GM12864 (cell line): ENCODE results near the gene SHTN1.

Experiments
- DNase-seq: peaks from one replicate; pipeline ENCODE4 v3.0.0-alpha.2; 2011; ENCODE audit warnings: low read depth
- H3K4me3 ChIP-seq: 2 replicates; pipeline ENCODE4 v1.5.1; 2011; ENCODE audit warnings: mild to moderate bottlenecking, low read depth, low read length, control low read depth
- CTCF ChIP-seq: IDR thresholded peaks from 2 replicates; pipeline ENCODE4 v1.5.1; 2011; ENCODE audit warnings: low read depth, mild to moderate bottlenecking, moderate library complexity, low read length, control low read depth, inconsistent platforms; ENCODE audit errors: missing control alignments

The SHTN1 gene

GRCh38 chr10:117005527-117006055 lies 604 bp upstream of the SHTN1 start:
- no peak for DNase-seq
- TF ChIP-seq CTCF: no peak
- peak overlapping the region; percentile 44; the same call in 1 of the 2 replicates for H3K4me3 ChIP-seq

GRCh38 chr10:117004227-117005025 lies 561 bp downstream of the SHTN1 start:
- no peak for DNase-seq
- no peak for TF ChIP-seq CTCF
- H3K4me3 ChIP-seq: peak overlapping the region; percentile 44

- DNase-seq: no peak
- no peak for TF ChIP-seq CTCF
- H3K4me3 ChIP-seq: no peak overlapping the region
Measured at GRCh38 chr10:117003336-117003735, 1.7 kb downstream of the SHTN1 start.

DNA sequence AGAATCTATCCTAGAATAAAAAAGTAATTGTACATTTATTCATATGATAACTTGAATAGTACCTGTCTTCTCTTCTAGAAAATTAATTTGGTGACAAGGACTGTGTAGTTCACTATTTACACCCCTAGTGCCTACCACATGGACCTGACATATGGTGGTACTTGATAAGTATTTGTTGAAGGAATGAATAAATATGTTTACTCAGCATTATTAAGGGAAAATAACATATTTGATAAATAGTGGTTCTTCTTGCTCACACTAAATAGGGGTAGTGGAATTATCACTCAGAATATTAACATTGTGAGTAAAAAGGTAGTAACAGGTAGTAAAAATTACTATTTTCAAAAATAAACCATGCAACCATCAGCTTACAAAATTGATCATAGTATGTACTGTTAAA lies 2.8 kb downstream of the SHTN1 start:
- TF ChIP-seq CTCF: no peak
- no peak for DNase-seq
- no peak overlapping the region for H3K4me3 ChIP-seq

DNA sequence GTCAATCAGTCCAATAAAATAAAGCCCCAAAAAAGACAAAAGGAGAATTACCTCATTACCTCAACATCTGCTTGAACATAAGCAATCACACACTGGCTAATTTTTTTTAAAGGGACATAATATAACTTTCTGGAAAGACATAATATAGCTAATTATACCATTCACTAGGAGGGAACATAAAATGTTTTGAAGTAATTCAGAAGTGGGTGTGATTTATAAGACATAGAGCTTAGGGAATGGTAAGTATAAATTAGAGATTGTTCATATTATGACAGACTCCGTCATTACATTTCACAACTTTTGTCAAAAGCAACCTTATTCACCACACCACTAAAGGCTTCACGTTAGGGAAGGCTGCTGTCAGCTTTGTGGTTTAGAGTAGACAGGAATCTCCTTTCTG lies 3.8 kb downstream of the SHTN1 start:
- no peak for DNase-seq
- H3K4me3 ChIP-seq: no peak overlapping the region
- no peak for TF ChIP-seq CTCF

DNA sequence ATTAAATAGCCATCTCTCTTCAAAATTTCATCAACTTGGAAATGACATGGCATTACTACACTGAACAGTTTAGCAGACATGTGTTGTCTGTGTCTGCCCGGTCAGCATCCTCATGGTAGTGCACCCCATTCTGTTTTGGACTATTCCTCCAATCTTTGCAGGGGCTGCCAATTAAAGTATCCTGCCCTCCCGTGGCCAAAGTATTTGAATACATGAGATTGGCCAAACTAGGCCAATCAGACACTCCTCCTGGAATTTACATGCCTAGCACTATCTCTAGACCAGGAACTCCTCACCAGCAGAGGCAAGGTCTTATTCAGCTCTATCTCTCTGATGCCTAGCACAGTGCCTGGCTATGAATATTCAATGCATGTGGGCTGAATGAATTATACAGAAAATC lies 4.4 kb downstream of the SHTN1 start:
- no peak for DNase-seq
- no peak for TF ChIP-seq CTCF
- no peak overlapping the region for H3K4me3 ChIP-seq

- DNase-seq: no peak
- TF ChIP-seq CTCF: no peak
- H3K4me3 ChIP-seq: no peak overlapping the region
Measured at GRCh38 chr10:116998172-116998571, 6.8 kb downstream of the SHTN1 start.
